Measurements from ENCODE around the gene TSHZ2. TPM values are rescaled to one million over a fixed set of nuclear protein-coding genes. Genes with fewer than 3 reads are reported as not detected.

The TSHZ2 gene
- total and polyA plus RNA-seq, 9 of the 15 experiments (the other 6 are each of a cell fraction or from before 2014, with no cell fraction given), result 0.03 to 0.20 (median 0.05) TPM; not detected in 4

- TF ChIP-seq, protein P1, sequence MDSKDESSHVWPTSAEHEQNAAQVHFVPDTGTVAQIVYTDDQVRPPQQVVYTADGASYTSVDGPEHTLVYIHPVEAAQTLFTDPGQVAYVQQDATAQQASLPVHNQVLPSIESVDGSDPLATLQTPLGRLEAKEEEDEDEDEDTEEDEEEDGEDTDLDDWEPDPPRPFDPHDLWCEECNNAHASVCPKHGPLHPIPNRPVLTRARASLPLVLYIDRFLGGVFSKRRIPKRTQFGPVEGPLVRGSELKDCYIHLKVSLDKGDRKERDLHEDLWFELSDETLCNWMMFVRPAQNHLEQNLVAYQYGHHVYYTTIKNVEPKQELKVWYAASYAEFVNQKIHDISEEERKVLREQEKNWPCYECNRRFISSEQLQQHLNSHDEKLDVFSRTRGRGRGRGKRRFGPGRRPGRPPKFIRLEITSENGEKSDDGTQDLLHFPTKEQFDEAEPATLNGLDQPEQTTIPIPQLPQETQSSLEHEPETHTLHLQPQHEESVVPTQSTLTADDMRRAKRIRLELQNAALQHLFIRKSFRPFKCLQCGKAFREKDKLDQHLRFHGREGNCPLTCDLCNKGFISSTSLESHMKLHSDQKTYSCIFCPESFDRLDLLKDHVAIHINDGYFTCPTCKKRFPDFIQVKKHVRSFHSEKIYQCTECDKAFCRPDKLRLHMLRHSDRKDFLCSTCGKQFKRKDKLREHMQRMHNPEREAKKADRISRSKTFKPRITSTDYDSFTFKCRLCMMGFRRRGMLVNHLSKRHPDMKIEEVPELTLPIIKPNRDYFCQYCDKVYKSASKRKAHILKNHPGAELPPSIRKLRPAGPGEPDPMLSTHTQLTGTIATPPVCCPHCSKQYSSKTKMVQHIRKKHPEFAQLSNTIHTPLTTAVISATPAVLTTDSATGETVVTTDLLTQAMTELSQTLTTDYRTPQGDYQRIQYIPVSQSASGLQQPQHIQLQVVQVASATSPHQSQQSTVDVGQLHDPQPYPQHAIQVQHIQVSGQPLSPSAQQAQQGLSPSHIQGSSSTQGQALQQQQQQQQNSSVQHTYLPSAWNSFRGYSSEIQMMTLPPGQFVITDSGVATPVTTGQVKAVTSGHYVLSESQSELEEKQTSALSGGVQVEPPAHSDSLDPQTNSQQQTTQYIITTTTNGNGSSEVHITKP (IDR thresholded peaks at IDR 0.05; ENCODE audit: partially characterized antibody), result peak; percentile 51
- TF ChIP-seq CREB3L1 (IDR thresholded peaks at IDR 0.05; ENCODE audit: borderline replicate concordance, low read depth), result peak; percentile 78; the same call in 1 of the 2 replicates
- TF ChIP-seq, protein P2, sequence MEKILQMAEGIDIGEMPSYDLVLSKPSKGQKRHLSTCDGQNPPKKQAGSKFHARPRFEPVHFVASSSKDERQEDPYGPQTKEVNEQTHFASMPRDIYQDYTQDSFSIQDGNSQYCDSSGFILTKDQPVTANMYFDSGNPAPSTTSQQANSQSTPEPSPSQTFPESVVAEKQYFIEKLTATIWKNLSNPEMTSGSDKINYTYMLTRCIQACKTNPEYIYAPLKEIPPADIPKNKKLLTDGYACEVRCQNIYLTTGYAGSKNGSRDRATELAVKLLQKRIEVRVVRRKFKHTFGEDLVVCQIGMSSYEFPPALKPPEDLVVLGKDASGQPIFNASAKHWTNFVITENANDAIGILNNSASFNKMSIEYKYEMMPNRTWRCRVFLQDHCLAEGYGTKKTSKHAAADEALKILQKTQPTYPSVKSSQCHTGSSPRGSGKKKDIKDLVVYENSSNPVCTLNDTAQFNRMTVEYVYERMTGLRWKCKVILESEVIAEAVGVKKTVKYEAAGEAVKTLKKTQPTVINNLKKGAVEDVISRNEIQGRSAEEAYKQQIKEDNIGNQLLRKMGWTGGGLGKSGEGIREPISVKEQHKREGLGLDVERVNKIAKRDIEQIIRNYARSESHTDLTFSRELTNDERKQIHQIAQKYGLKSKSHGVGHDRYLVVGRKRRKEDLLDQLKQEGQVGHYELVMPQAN (IDR thresholded peaks at IDR 0.05; ENCODE audit: borderline replicate concordance), result peak; percentile 46; the same call in 1 of the 2 replicates
- TF ChIP-seq HDAC1 (IDR thresholded peaks at IDR 0.05), result peak; percentile 76 to 99
- peak; percentile 99 for TF ChIP-seq CCNT2 (IDR thresholded peaks at IDR 0.05; ENCODE audit: borderline replicate concordance, extremely low read depth, insufficient read length, low read depth, low read length)
- 0 out of 2 replicates have a peak, but pooled peaks have one; percentile 49 for TF ChIP-seq ZNF41 (CRISPR knock-in tag; conservative IDR thresholded peaks at IDR 0.05)
- TF ChIP-seq HNRNPLL (IDR thresholded peaks at IDR 0.05; ENCODE audit: low read depth, low read length, poor library complexity, severe bottlenecking), result no peak
- TF ChIP-seq MYC (IDR thresholded peaks at IDR 0.05; ENCODE audit: low read depth, low read length), result peak; percentile 96
- no peak for TF ChIP-seq MYC (CRISPR knock-in tag; IDR thresholded peaks at IDR 0.05; ENCODE audit: borderline replicate concordance, low read depth)
- TF ChIP-seq DACH1 (IDR thresholded peaks at IDR 0.05; ENCODE audit: partially characterized antibody), result peak; percentile 80
- TF ChIP-seq PBX2 (CRISPR knock-in tag; IDR thresholded peaks at IDR 0.05; ENCODE audit: low read depth), result no peak
- peak; percentile 79 for TF ChIP-seq PBX2 (tag; conservative IDR thresholded peaks at IDR 0.05; ENCODE audit: low read depth)
- 0 out of 2 replicates have a peak, but pooled peaks have one; percentile 19 for TF ChIP-seq SUPT5H (IDR thresholded peaks at IDR 0.05)
- TF ChIP-seq FOXM1 (IDR thresholded peaks at IDR 0.05; ENCODE audit: low read depth), result peak; percentile 98
- TF ChIP-seq FOXM1 (CRISPR knock-in tag; IDR thresholded peaks at IDR 0.05; ENCODE audit: low read depth), result no peak
- peak; percentile 95 for TF ChIP-seq ZNF584 (CRISPR knock-in tag; IDR thresholded peaks at IDR 0.05; ENCODE audit: low read depth)
- peak; percentile 61 for TF ChIP-seq ZNF384 (IDR thresholded peaks at IDR 0.05; ENCODE audit: low read depth, low read length)
- TF ChIP-seq COPS2 (conservative IDR thresholded peaks at IDR 0.05), result no peak
Measured at GRCh38 chr20:53175135-53175780, 203.1 kb downstream of the TSHZ2 start (continued).
